Activated naive CD4-positive, alpha-beta T cell treated with anti-CD3 and anti-CD28 coated beads, Interleukin-2, amount 10 ng/mL, durations not matched to agents 5 hours and 36 hours (primary cell): ENCODE measurements around the gene EIF2B5. TPM values are rescaled to one million over a fixed set of nuclear protein-coding genes. Genes with fewer than 3 reads are reported as not detected.

Experiments used
- total RNA-seq, 2 experiments: library from RNA; stranded (reverse); gene quantifications; one replicate each; pipeline ENCODE4 v1.2.3, GENCODE V29; 2021

Gene EIF2B5
- 10 to 100 TPM; 48.1 to 51.4 TPM for total RNA-seq

DNA sequence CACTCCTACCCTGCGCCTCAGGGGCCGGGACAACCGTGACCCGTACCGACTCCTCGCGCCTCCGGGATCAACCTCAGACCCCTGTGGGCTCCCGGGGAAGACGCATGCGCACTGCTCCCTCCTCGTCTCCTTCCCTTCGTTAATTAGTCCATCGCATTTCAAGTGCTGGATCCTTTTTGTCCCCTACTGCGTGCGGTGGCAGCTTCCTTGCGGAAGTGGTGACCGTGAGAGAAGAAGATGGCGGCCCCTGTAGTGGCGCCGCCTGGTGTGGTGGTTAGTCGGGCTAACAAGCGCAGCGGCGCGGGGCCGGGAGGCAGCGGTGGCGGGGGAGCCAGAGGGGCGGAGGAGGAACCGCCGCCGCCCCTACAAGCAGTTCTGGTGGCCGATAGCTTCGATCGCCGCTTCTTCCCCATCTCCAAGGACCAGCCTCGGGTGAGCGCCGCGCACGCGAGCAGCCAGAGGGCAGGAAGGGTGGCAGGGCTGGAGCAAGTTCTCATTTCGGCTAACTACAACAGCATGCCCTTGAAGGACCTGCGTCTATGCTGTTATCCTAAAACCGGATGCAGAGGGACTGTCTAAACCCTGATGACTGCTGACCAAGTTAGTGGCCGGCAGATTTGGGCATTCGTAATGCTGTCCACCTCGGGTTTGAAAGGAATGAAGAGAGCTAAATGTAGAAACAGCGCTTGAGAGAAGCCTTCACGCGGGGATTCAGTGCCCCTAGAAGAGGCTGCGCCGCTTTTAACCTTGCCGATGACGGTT, at the start of gene EIF2B5:
Gene EIF2B5, plus strand, starts transcription at position 210 of the 762 bp plus-strand sequence. Its CDS starts 28 bp downstream, at position 238.

GRCh38 chr3:184096811-184097383, 38.3 kb upstream of the EIF2B5 start, which contains the start of gene HTR3E:
Gene HTR3E (plus strand): TSS chr3:184097064. CDS start chr3:184097530, 466 bp downstream.

DNA sequence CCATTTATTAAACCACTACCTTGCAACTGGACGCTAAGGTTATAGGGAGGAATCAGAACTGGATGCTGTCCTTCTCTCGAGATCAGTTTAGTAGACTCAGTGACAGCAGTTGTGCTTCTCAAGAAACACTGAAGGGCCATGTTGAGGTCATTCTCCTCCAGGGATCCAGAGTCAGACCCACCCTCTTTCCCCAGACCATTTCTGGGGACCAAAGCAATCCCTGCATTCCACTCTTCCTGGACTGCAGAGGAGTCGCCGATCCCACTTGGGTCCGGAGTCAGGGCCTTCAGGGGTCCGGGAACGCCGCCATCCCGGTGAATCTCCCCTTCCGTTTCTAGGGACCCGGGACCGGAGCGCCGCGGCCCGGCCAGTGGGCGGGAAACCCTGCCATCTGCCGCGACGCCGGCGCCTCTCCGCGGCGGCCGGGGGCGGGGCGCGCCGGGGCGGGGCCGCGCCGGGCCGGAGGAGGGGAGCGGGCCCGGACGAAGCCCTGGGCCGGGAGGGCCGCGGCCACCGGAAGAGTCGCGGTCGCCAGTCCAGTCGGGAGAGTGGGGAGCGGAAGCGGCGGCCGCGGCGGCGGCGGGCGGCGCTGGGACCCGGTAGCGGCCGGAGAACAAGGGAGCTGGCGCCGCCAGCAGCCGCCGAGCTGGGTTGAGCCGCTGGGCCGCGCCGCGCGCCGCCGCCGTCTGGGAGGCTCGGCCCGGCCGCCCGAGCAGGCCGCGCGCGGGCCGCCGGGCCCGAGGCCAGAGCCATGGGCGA, 19.9 kb downstream of the EIF2B5 start, which contains the start of gene DVL3:
Gene DVL3, plus strand, starts transcription at position 493 of the 759 bp plus-strand sequence. Its CDS starts 259 bp downstream, at position 752.

GRCh38 chr3:184174646-184175492, 39.7 kb downstream of the EIF2B5 start, which contains the start of gene AP2M1:
Gene AP2M1 (plus strand): TSS chr3:184174855. CDS start chr3:184176994, 2,139 bp downstream.

DNA sequence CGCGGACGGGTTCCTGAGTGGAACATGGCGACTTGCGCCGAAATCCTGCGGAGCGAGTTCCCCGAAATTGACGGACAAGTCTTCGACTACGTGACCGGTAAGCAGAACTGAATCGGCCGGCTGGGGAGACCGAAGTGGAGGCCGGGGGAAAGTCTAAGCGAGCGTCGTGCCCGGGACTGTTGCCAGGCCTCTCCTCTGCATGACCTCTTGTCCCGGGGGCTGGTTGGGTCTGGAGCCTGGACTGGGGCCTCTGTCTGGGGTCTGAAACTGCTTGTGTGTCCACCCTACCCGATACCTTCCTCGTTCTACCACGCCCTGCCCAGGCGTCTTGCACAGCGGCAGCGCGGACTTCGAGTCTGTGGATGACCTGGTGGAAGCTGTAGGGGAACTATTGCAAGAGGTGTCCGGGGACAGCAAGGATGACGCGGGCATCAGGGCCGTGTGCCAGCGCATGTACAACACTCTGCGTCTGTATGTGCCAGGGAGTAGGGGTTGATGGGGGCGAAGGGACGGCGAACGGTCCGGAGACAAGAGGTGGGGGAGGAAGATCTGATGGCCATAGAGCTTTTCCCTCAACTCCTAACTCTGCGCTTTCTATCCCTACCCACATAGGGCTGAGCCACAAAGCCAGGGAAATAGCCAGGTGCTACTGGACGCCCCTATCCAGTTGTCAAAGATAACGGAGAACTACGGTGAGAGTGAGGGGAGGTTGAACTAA, 51.2 kb downstream of the EIF2B5 start, which contains the start of gene ABCF3:
Gene ABCF3, plus strand, starts transcription at position 16 of the 718 bp plus-strand sequence. Its CDS starts 9 bp downstream, at position 25.

Other genes starting within 250 kb of the EIF2B5 start
- gene ABCC5, start 117.5 kb upstream of the EIF2B5 start, total RNA-seq = 10 to 100 TPM; 22.6 to 23.8 TPM
- gene HTR3D, start 103.6 kb upstream of the EIF2B5 start, total RNA-seq = not detected
- not detected for gene HTR3C, start 82.3 kb upstream of the EIF2B5 start, total RNA-seq
- gene HTR3E, start 38.3 kb upstream of the EIF2B5 start, total RNA-seq = not detected
- 10 to 100 TPM; 33.3 to 37.5 TPM for gene DVL3, start 20.0 kb downstream of the EIF2B5 start, total RNA-seq
- gene AP2M1, start 39.5 kb downstream of the EIF2B5 start, total RNA-seq = 100 to 1,000 TPM; 199 to 214 TPM
- gene ABCF3, start 50.8 kb downstream of the EIF2B5 start, total RNA-seq = 10 to 100 TPM; 60.4 TPM
- not detected for gene VWA5B2, start 94.2 kb downstream of the EIF2B5 start, total RNA-seq
- gene ALG3, start 113.6 kb downstream of the EIF2B5 start, total RNA-seq = 10 to 100 TPM; 37.9 to 41.2 TPM
- gene EEF1AKMT4, start 114.3 kb downstream of the EIF2B5 start, total RNA-seq = 1 to 10 TPM; 3.3 to 4.3 TPM
- gene CAMK2N2, start 126.2 kb downstream of the EIF2B5 start, total RNA-seq = not detected
- not detected for gene ECE2, start 140.7 kb downstream of the EIF2B5 start, total RNA-seq
- 100 to 1,000 TPM; 150 to 153 TPM for gene PSMD2, start 163.9 kb downstream of the EIF2B5 start, total RNA-seq
- gene EIF4G1, start 179.2 kb downstream of the EIF2B5 start, total RNA-seq = 100 to 1,000 TPM; 240 to 246 TPM
- gene FAM131A, start 202.2 kb downstream of the EIF2B5 start, total RNA-seq = 1 to 10 TPM; 5.8 to 6.1 TPM
- gene CLCN2, start 226.2 kb downstream of the EIF2B5 start, total RNA-seq = 1 to 10 TPM; 3.1 to 4.1 TPM
- 10 to 100 TPM; 74.2 to 78.3 TPM for gene POLR2H, start 226.4 kb downstream of the EIF2B5 start, total RNA-seq
- gene THPO, start 242.8 kb downstream of the EIF2B5 start, total RNA-seq = not detected
- not detected for gene CHRD, start 244.7 kb downstream of the EIF2B5 start, total RNA-seq